Esophagus squamous epithelium (tissue), 4 donors: ENCODE results near the gene ESRRA.

Source experiments
- CTCF ChIP-seq, 6 experiments: fragments of 450-650 bp in 4 of 6; fragments of 200-600 bp in 2 of 6; sonication (generic) in 2 of 6; IDR thresholded peaks; one replicate each; pipeline ENCODE4 v1.5.1; 2016 to 2019; ENCODE audit warnings: antibody characterized with exemption in 6 of 6, mild to moderate bottlenecking in 4 of 6, moderate library complexity in 4 of 6
- POLR2A ChIP-seq, 4 donors: fragments of 450-650 bp; IDR thresholded peaks; one replicate each; pipeline ENCODE4 v1.6.1; 2017; ENCODE audit warnings: antibody characterized with exemption in 4 of 4, mild to moderate bottlenecking in 4 of 4, moderate library complexity in 3 of 4

- no peak for TF ChIP-seq CTCF (IDR thresholded peaks at IDR 0.05)
- TF ChIP-seq POLR2A (IDR thresholded peaks at IDR 0.05): no peak
Measured at GRCh38 chr11:64324692-64325469, 19.6 kb downstream of the ESRRA start.
